ENCODE data around the gene UBR2.
"Not testable (repeated sequence)": the region's sequence is repeated elsewhere in the genome, so short reads cannot be mapped to it uniquely, and the experiment has no call there.

The UBR2 gene

GRCh38 chr6:42688281-42688680, 124.5 kb downstream of the UBR2 start:
- no peak overlapping the region for H3K4me3 Mint-ChIP-seq
- H3K9me3 Mint-ChIP-seq: no peaks in the 10 kb centered on the region
- DNase-seq (ENCODE audit: low spot score in 2 of 2) (no peak), ATAC-seq (no peak)
- H3K4me1 Mint-ChIP-seq: no peaks in the 10 kb centered on the region
- H3K27ac Mint-ChIP-seq: peak overlapping the region; percentile 24
- peaks cover 97% of the 10 kb centered on the region for H3K36me3 Mint-ChIP-seq

- Mint-ChIP-seq H3K4me1 (peaks cover 10% of the 10 kb centered on the region), H3K36me3 (peaks cover 97% of the 10 kb centered on the region)
- no peak for ATAC-seq
Observed at GRCh38 chr6:42689371-42689770, 125.5 kb downstream of the UBR2 start.

GRCh38 chr6:42690151-42690702, 126.4 kb downstream of the UBR2 start:
- DNase-seq (ENCODE audit: low spot score in 2 of 2): no peak
- no peak for ATAC-seq
- Mint-ChIP-seq H3K4me1 (peaks cover 15% of the 10 kb centered on the region), H3K27ac (peak overlapping the region; percentile 24), H3K9me3 (no peaks in the 10 kb centered on the region), H3K4me3 (no peak overlapping the region), H3K36me3 (peaks cover 96% of the 10 kb centered on the region)

More at GRCh38 chr6:42689371-42689770, 125.5 kb downstream of the UBR2 start:
- Mint-ChIP-seq H3K4me3 (no peak overlapping the region), H3K27ac (peak overlapping the region; percentile 24), H3K9me3 (no peaks in the 10 kb centered on the region)
- no peak for DNase-seq (ENCODE audit: low spot score in 2 of 2)

- H3K9me3 Mint-ChIP-seq: no peaks in the 10 kb centered on the region
- no peak overlapping the region for H3K4me3 Mint-ChIP-seq
- H3K27ac Mint-ChIP-seq: peak overlapping the region; percentile 24
- peaks cover 15% of the 10 kb centered on the region for H3K4me1 Mint-ChIP-seq
- ATAC-seq: no peak
- no peak for DNase-seq (ENCODE audit: low spot score in 2 of 2)
- H3K36me3 Mint-ChIP-seq: peaks cover 90% of the 10 kb centered on the region
Observed at GRCh38 chr6:42690872-42691271, 127.0 kb downstream of the UBR2 start.

GRCh38 chr6:42692137-42692911, 128.5 kb downstream of the UBR2 start:
- Mint-ChIP-seq H3K9me3 (no peaks in the 10 kb centered on the region), H3K27ac (peak overlapping the region; percentile 24), H3K4me1 (peaks cover 15% of the 10 kb centered on the region), H3K4me3 (no peak overlapping the region), H3K36me3 (peaks cover 78% of the 10 kb centered on the region)
- ATAC-seq (peak; percentile 75), DNase-seq (ENCODE audit: low spot score in 2 of 2) (no peak)

- Mint-ChIP-seq H3K4me1 (peaks cover 15% of the 10 kb centered on the region), H3K27ac (peak overlapping the region; percentile 24), H3K9me3 (no peaks in the 10 kb centered on the region), H3K36me3 (peaks cover 63% of the 10 kb centered on the region), H3K4me3 (no peak overlapping the region)
- peak; percentile 48 for ATAC-seq
- no peak for DNase-seq (ENCODE audit: low spot score in 2 of 2)
Observed at GRCh38 chr6:42693725-42694323, 130.0 kb downstream of the UBR2 start.

GRCh38 chr6:42694586-42694985, 130.8 kb downstream of the UBR2 start:
- Mint-ChIP-seq H3K9me3 (no peaks in the 10 kb centered on the region), H3K27ac (peak overlapping the region; percentile 24), H3K36me3 (peaks cover 56% of the 10 kb centered on the region), H3K4me1 (peaks cover 15% of the 10 kb centered on the region), H3K4me3 (no peak overlapping the region)
- ATAC-seq (no peak), DNase-seq (ENCODE audit: low spot score in 2 of 2) (no peak)

- Mint-ChIP-seq H3K4me1 (peaks cover 15% of the 10 kb centered on the region), H3K4me3 (no peak overlapping the region), H3K9me3 (no peaks in the 10 kb centered on the region), H3K36me3 (peaks cover 35% of the 10 kb centered on the region), H3K27ac (peak overlapping the region; percentile 24)
- no peak for DNase-seq (ENCODE audit: low spot score in 2 of 2)
- no peak for ATAC-seq
Observed at GRCh38 chr6:42696526-42697267, 132.9 kb downstream of the UBR2 start.

- peak overlapping the region; percentile 24 for H3K27ac Mint-ChIP-seq
- no peak for ATAC-seq
Observed at GRCh38 chr6:42697268-42697655, 133.4 kb downstream of the UBR2 start.

GRCh38 chr6:42698217-42698616, 134.4 kb downstream of the UBR2 start:
- DNase-seq (ENCODE audit: low spot score in 2 of 2) (no peak), ATAC-seq (no peak)
- Mint-ChIP-seq H3K4me1 (peaks cover 15% of the 10 kb centered on the region), H3K27ac (peak overlapping the region; percentile 76), H3K4me3 (no peak overlapping the region), H3K9me3 (no peaks in the 10 kb centered on the region), H3K36me3 (peaks cover 19% of the 10 kb centered on the region)

More at GRCh38 chr6:42697268-42697655, 133.4 kb downstream of the UBR2 start:
- peaks cover 15% of the 10 kb centered on the region for H3K4me1 Mint-ChIP-seq
- H3K9me3 Mint-ChIP-seq: no peaks in the 10 kb centered on the region
- no peak for DNase-seq (ENCODE audit: low spot score in 2 of 2)
- H3K36me3 Mint-ChIP-seq: peaks cover 29% of the 10 kb centered on the region
- H3K4me3 Mint-ChIP-seq: no peak overlapping the region

GRCh38 chr6:42702200-42702599, 138.4 kb downstream of the UBR2 start:
- Mint-ChIP-seq H3K27ac (no peak overlapping the region), H3K36me3 (no peaks in the 10 kb centered on the region), H3K4me3 (no peak overlapping the region), H3K9me3 (no peaks in the 10 kb centered on the region), H3K4me1 (peaks cover 1% of the 10 kb centered on the region)
- ATAC-seq: peak; percentile 62
- no peak for DNase-seq (ENCODE audit: low spot score in 2 of 2)

- not testable (repeated sequence) for H3K27ac Mint-ChIP-seq; DNase-seq (ENCODE audit: low spot score in 2 of 2); ATAC-seq; H3K4me1 Mint-ChIP-seq; H3K4me3 Mint-ChIP-seq; H3K9me3 Mint-ChIP-seq; H3K36me3 Mint-ChIP-seq
Observed at GRCh38 chr6:42702786-42703185, 139.0 kb downstream of the UBR2 start.

GRCh38 chr6:42704251-42704936, 140.6 kb downstream of the UBR2 start:
- no peak overlapping the region for H3K27ac Mint-ChIP-seq
- no peak for ATAC-seq
- DNase-seq (ENCODE audit: low spot score in 2 of 2): no peak
- no peaks in the 10 kb centered on the region for H3K36me3 Mint-ChIP-seq
- H3K9me3 Mint-ChIP-seq: no peaks in the 10 kb centered on the region
- peaks cover 8% of the 10 kb centered on the region for H3K4me1 Mint-ChIP-seq
- no peak overlapping the region for H3K4me3 Mint-ChIP-seq

- ATAC-seq (no peak), DNase-seq (ENCODE audit: low spot score in 2 of 2) (no peak)
- no peaks in the 10 kb centered on the region for H3K36me3 Mint-ChIP-seq
- H3K9me3 Mint-ChIP-seq: no peaks in the 10 kb centered on the region
- H3K4me3 Mint-ChIP-seq: no peak overlapping the region
- peaks cover 8% of the 10 kb centered on the region for H3K4me1 Mint-ChIP-seq
- H3K27ac Mint-ChIP-seq: no peak overlapping the region
Observed at GRCh38 chr6:42704937-42705374, 141.1 kb downstream of the UBR2 start.

- DNase-seq (ENCODE audit: low spot score in 2 of 2) (no peak), ATAC-seq (peak; percentile 67)
- Mint-ChIP-seq H3K4me1 (peaks cover 8% of the 10 kb centered on the region), H3K36me3 (no peaks in the 10 kb centered on the region), H3K4me3 (no peak overlapping the region), H3K27ac (no peak overlapping the region), H3K9me3 (no peaks in the 10 kb centered on the region)
Observed at GRCh38 chr6:42707595-42707994, 143.8 kb downstream of the UBR2 start.
